Activated CD4-positive, alpha-beta T cell treated with anti-CD3 and anti-CD28 coated beads, Interleukin-2, amount 50 U/mL, for 1 hour (primary cell): ENCODE measurements around the gene PTPRB.

ENCODE experiments used
- DNase-seq: peaks from one replicate; pipeline ENCODE4 v3.0.0-alpha.2; 2020

The PTPRB gene

DNA sequence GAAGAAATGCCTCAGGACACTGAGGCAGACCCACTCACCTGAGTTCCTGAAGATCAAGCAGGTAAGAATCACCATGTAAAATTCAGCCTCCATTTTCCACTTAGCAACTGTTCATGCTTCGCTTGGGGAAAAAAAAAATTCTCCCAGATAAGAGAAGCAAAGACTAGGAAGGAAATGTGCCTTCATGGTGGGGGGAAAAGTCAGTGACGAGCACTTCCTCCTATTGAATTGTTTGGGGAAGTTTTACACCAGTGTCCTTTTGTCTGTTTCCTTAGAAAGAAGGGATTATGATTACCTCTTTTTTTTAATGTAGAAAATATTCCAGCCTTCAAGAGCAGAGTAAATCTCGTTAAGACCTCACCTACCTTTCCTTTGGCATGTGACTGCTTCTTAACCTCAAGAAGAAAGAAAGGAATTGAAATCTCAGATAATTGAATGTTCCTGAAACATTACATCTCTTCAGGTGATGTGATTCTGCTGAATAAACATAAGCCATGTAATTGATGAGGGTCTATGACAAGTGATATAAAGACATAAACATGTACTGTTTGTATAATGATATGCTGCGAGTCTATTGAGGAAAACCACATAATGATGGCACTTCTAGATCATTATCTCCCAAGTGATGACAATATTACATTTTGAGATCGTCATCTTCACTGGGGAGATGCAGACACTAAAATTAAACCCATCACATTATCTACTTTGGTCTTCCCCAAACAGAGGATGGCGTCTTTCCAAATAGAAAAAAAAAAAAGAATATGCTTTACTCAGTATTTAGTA is at the start of gene PTPRB:
TSS of gene PTPRB (minus strand) at position 127 of the 783 bp plus-strand sequence. CDS start at position 93, 34 bp downstream.
- DNase-seq: no peak

GRCh38 chr12:70686907-70687306 is 49.7 kb upstream of the PTPRB start:
- DNase-seq: no peak

DNA sequence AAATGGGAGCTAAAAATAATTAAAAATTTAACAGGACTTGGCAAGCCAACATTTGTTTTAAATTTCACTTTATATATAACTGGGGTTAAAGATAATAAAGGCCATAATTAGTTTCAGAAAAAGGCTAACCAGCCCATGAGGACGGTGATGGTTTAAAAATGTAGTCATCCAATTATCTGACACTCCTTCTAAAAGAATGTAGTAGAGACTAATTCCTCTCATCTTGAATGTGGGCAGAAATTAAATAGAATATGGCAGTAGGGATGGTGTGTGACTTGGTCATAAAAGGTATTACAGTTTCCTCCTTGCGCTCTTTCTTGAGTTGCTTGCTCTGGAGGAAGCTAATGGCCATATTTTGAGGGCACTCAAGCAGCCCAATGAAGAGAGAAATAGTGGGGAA is 49.1 kb upstream of the PTPRB start:
- DNase-seq: no peak

- DNase-seq: no peak
Observed at GRCh38 chr12:70683976-70684375, 46.7 kb upstream of the PTPRB start.

DNA sequence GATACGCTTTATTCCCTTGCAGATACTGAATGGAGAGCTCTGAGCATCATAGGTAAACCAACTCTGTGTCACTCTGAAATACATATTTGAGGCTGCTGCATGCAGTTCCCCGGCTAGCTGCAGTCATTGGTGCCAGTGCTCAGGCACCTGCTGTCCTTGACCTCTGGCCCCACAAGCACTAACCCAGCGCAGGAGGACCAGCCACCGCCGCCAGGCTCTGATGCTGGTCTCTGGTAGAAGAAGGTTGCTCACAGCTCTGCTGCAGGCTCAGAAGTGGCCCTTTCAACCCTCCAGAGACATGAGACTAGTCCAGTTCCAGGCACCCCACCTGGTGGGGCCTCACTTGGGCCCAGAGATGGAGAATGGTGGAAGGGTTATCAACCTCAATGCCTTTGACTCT is 34.5 kb upstream of the PTPRB start:
- no peak for DNase-seq

DNA sequence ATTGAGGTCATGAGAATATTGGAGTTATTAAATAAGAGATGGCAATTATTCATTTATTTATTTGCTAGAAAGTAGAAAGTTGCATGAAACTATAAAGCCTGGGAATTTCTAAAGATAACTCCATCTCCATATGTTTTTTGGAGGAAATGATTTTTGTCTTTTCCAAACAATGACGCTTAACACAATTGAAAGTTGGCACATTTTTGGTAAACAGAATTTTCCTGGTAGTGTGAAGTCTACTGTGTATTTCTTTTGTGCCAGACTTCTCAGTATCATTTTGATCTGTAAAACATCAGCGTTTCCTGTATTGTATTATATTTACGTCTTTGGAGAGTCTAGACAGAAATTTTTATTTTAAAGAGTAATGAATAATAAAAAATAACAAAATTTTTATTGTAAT is 33.7 kb upstream of the PTPRB start:
- DNase-seq: no peak

- no peak for DNase-seq
Observed at GRCh38 chr12:70667253-70667652, 30.0 kb upstream of the PTPRB start.

DNA sequence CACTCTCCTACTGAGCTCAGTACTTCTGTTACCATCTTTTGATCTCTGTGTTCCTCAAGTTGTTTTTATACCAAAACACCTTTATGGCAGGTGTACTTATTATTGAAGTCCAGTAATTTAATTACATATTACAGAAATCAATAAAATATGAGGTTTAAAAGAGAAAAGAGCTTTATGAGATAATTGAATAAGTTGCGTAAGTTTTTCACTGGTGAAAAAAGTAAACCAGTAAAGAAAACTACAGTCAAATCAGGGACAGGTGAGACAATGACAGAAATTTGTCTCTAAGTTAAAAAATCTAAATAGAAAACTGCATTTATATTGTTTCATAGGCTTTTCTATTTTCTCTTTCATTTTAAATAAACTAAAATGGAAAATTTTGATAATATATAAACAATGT is 29.1 kb upstream of the PTPRB start:
- no peak for DNase-seq

GRCh38 chr12:70664465-70664881 is 27.2 kb upstream of the PTPRB start:
- no peak for DNase-seq

DNA sequence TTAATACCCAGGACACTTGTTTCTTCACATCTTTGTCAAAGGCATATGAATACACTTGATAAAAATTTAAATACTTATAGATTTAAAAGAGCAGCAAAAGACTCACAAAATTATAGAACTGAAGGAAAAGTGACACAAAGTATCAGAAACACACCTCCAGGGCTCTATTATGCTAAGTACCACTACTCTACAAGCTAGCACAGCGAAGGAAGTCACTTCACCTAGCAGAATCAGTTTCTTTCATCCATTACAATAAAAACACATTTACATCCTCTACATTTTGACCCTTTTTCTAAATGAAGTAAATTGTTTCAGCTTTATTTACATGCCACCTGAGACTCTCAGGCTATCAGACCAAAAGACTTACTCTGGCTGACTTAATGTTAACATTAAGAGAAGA is 26.6 kb upstream of the PTPRB start:
- no peak for DNase-seq

DNA sequence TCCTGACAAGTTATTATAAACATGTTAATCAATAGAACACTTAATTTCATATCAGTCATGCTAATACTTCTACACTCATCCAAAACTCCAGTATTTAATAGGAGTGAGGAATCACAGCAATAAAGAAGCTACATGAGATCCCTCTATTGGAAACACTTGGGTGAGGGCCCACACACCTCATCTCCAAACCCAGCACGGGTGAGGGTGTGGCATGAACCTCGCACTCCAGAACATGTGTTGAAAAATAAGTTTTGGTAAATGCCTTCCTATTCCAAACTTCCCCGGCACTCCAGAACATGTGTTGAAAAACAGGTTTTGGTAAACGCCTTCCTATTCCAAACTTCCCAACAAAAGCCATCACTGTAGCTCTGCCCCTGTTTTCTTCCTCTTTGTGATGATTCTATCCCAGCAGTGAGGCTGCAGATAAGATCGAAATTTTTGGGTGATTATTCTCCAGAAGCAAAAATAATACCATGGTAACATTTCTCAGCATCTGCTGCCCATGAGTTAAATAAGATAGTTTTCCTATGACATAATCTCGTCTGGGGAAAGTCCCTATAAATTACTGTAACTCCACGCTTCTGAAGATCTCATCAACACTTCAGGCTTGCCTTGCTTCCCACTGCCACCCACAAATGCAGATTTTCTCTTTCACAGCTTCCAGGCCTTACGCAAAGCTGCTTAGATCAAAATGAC is 24.4 kb upstream of the PTPRB start:
- no peak for DNase-seq

- DNase-seq: no peak
Observed at GRCh38 chr12:70660620-70661219, 23.5 kb upstream of the PTPRB start.

DNA sequence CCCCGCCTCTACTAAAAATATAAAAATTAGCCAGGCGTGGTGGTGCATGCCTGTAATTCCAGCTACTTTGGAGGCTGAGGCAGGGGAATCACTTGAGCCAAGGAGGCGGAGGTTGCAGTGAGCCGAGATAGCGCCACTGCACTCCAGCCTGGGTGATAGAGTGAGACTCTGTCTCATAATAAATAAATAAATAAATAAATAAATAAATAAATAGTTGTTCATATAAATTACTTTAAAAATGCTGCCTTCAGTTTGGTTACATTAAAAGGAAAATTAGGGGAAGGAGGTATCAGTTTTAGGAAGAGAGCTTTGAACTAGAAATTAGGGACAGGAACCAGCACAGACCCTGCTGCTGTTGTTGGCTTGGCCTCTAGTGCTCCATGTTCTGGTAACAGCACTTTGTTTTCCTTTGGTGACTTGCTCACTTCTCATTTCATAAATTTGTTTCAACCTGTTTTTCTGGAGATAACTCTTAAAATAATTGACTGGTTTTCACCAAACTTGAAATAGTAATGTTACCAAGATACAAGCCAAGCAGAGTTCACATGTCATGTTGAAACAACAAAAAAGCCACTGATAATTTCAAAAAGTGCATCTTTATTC is 22.9 kb upstream of the PTPRB start:
- DNase-seq: no peak

GRCh38 chr12:70659077-70659606 is 21.9 kb upstream of the PTPRB start:
- DNase-seq: no peak

GRCh38 chr12:70657616-70658286 is 20.5 kb upstream of the PTPRB start:
- DNase-seq: no peak

DNA sequence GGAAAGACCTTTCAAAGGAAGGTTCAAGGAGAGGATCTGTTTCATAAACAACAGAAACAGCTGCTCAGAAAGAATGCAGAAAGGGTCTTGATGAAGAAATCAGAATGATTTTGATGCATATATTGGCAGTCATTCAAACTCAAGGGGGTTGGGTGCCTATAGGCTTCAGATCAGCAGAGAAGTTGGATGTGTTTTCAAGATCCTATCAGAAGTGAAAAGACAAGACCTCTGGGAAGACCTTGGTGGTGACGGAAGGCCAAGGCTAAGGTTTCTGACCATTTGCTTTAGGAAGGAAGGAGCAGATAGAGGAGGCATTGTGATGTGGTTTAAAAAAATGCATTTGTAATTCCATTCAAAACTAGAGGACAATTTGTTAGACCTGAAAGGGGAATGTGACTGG is 15.2 kb upstream of the PTPRB start:
- DNase-seq: no peak

DNA sequence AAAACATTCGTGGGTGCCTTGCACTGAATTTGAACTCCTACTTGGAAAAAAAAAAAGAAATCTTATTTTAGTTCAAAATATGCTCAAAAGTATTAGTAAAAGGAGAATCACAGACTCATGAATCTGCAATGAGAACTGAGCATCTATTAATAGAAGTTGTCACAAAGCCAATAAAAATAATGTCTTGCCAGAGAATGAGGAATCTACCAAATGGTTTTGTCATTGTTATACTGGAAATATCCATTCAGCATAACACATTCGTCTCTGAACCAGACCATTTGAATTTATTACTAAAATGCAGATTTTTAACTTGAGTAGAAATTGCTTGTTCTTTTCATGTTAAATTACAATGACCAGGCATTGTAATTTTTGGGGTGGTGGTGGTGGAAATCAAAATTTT is 11.6 kb upstream of the PTPRB start:
- no peak for DNase-seq

GRCh38 chr12:70648191-70648590 is 11.0 kb upstream of the PTPRB start:
- no peak for DNase-seq

DNA sequence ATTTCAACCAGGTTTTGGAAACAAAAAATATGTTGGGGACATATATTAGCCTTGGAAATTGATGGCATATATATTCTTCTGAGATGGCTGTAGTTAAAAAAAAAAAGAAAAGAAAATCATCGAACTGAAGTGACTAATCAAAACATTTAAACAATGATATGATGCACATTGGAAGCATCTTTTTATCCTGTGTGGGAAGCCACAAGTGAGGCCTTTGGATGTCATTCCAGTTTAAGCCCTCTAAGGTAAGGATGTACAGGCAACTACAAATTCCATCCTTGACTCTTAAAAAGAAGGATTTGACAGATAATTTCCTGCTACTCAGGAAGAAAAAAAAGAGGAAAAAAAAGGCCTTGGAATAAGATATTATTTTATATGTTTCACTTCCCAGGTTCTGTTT is 9.6 kb upstream of the PTPRB start:
- DNase-seq: no peak

DNA sequence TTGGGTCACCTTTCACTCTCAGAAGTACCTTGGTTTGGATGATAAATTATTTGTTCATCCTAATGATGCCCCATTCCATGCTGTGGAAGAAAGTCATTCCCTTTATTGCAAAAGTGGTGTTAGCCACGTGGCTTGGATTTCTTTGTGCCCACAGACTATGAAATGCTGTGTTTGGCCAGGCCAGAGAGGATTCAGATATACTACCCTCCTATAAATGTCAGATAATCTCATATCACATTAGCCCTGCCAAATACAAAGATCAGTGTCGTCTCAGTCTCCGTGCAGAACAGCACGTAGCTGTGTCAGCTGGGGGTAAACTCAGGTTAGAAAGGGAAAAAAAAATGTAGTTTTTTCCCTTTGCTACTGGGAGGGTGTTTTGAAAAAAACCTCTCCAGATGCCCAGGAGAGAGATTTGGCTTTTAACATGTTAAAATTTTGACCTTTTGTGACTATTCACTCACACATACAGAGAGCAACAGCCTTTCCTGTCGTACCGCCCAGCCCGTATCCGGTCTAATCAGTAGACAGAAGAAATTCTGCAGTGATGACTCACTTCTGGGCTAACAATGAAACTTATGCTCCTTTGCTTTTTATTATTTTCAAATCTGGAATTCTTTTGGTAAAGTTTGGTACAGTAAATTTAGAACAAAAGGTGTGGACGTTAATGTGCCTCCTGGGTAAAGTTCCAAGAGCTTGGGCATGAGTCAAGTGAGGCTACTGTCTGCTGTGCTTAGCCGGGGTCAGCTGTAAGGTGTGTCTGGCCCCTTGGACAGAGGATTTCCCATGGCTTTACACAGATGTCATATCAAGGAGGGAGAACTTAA is 8.5 kb upstream of the PTPRB start:
- no peak for DNase-seq

DNA sequence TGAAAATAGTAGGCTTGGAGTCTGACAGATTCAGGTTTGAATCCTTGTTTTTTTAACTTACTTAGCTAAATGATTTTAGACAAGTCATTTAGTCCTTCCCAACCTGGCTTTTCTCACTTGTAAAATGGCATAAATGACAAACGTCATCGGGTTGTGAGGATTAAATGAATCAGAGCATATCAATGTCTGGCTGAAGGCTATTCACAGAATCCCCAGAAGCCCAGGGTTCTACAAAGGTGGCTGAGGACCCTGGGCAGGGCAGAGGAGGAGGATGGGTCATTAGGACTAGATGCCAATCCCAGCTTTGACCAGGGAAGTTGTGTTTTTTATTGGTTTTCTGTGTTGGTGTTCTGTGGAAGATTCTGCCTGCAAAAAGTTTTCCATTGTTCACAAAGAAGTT is 7.6 kb upstream of the PTPRB start:
- DNase-seq: no peak

DNA sequence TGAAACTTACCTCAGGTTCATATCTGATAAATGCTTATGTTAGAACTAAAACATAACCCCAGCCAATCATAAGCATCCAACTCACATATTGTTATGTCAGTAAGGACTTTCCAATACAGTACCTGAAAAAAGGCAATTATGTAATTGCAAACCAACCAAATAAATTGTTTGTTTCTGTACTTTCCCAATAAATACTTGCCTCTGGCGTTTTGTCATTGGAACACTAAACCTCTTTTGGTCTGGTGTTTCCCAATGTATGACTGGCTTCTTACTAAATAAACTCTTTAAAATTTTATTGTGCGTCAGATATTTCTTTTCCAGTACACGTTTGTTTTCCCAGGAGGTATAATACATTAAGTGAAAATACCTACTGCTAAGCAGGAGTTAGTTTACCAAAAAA is 6.7 kb upstream of the PTPRB start:
- DNase-seq: no peak
